ENCODE measurements around the gene MNX1. TPM values are rescaled to one million over a fixed set of nuclear protein-coding genes. Genes with fewer than 3 reads are reported as not detected.

Gene MNX1
- total RNA-seq (not detected), polyA plus RNA-seq (not detected)

GRCh38 chr7:157010588-157011332 is at the start of gene MNX1:
Gene MNX1 (minus strand): TSS chr7:157010663. CDS start chr7:157010350, 313 bp downstream.
- DNase-seq (ENCODE audit: extremely low spot score) = no peak
- Histone ChIP-seq H3K36me3 (ENCODE audit: insufficient read depth) (no peaks in the 10 kb centered on the region), H3K27ac (ENCODE audit: low read depth) (no peak within 1 kb of the TSS), H3K4me1 (ENCODE audit: insufficient read depth) (no peaks in the 10 kb centered on the region), H3K4me3 (ENCODE audit: low read depth, low read length) (peak within 1 kb of the TSS; percentile 47)
- WGBS = under 1% methylated on average over 87 of the region's 87 CpGs

DNA sequence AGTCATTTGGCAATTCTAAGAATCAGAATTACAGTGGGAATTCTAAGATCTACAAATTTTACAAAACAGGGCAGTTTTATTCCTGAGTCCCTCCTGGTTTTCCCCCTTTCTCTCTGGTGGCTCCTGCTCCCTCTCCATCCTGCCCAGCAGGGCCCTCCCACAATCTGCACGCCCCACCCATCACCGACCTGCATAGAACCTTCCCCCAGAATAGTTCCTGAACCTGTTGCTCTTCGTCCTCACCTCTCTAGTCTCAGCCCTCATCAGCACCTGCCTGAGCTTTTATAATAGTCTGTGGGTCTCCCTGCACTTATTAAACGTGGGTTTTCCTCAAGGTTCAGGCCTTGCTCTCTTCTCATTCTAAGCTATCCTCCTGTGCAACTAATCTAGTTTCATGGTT is 49.1 kb upstream of the MNX1 start:
- H3K27ac ChIP-seq (ENCODE audit: low read depth) = no peak overlapping the region
- H3K36me3 ChIP-seq (ENCODE audit: insufficient read depth) = no peaks in the 10 kb centered on the region
- H3K4me1 ChIP-seq (ENCODE audit: insufficient read depth) = no peaks in the 10 kb centered on the region
- 57% methylated on average over 4 of the region's 4 CpGs for WGBS
- H3K4me3 ChIP-seq (ENCODE audit: low read depth, low read length) = no peak overlapping the region
- no peak for DNase-seq (ENCODE audit: extremely low spot score)

GRCh38 chr7:157058701-157059100 is 48.2 kb upstream of the MNX1 start:
- no peak for DNase-seq (ENCODE audit: extremely low spot score)
- H3K4me3 ChIP-seq (ENCODE audit: low read depth, low read length) = no peak overlapping the region
- H3K36me3 ChIP-seq (ENCODE audit: insufficient read depth) = no peaks in the 10 kb centered on the region
- H3K4me1 ChIP-seq (ENCODE audit: insufficient read depth) = no peaks in the 10 kb centered on the region
- 85% methylated on average over 10 of the region's 10 CpGs for WGBS
- H3K27ac ChIP-seq (ENCODE audit: low read depth) = no peak overlapping the region

- H3K36me3 ChIP-seq (ENCODE audit: insufficient read depth) = no peaks in the 10 kb centered on the region
- H3K4me3 ChIP-seq (ENCODE audit: low read depth, low read length) = no peak overlapping the region
- DNase-seq (ENCODE audit: extremely low spot score) = no peak
- WGBS = 78% methylated on average over 8 of the region's 8 CpGs
- no peak overlapping the region for H3K27ac ChIP-seq (ENCODE audit: low read depth)
- no peaks in the 10 kb centered on the region for H3K4me1 ChIP-seq (ENCODE audit: insufficient read depth)
These were observed 47.6 kb upstream of the MNX1 start for GRCh38 chr7:157058068-157058467.

DNA sequence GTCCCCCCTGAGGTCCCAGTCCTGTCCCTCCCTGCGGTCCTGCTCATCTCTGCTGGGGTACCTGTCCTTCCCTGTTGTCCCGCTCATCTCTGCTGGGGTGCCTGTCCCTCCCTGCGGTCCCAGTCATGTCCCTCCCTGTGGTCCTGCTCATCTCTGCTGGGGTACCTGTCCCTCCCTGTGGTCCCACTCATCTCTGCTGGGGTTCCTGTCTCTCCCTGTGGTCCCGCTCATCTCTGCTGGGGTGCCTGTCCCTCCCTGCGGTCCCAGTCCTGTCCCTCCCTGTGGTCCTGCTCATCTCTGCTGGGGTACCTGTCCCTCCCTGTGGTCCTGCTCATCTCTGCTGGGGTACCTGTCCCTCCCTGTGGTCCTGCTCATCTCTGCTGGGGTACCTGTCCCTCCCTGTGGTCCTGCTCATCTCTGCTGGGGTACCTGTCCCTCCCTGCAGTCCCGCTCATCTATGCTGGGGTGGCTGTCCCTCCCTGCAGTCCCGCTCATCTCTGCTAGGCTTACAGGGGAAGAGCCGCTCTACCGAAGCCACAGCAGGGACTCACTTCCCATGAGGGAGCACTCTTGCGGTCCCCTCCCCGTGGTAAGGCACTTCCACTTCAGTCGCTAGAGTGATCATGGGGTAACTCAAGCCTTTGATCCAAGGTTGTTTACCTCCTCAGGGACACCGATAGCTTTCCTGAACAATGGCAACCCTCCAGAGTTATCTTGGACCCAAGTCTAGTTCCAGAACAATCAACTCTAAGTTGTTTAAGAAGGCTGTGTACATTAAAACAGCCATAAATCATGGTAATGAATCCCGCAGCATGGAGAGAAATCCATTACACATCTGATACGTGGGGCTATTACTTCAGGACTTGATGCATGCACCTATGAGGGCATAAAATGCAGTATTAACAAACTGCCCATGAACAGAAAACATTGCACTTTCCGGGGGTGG is 46.8 kb upstream of the MNX1 start:
- no peaks in the 10 kb centered on the region for H3K36me3 ChIP-seq (ENCODE audit: insufficient read depth)
- DNase-seq (ENCODE audit: extremely low spot score) = no peak
- WGBS = 68% methylated on average over 16 of the region's 16 CpGs

GRCh38 chr7:157056246-157056645 is 45.8 kb upstream of the MNX1 start:
- H3K27ac ChIP-seq (ENCODE audit: low read depth) = no peak overlapping the region
- DNase-seq (ENCODE audit: extremely low spot score) = no peak
- H3K36me3 ChIP-seq (ENCODE audit: insufficient read depth) = no peaks in the 10 kb centered on the region
- 78% methylated on average over 9 of the region's 9 CpGs for WGBS
- H3K4me1 ChIP-seq (ENCODE audit: insufficient read depth) = no peaks in the 10 kb centered on the region
- no peak overlapping the region for H3K4me3 ChIP-seq (ENCODE audit: low read depth, low read length)

More for the DNA sequence above, 46.8 kb upstream of the MNX1 start:
- Histone ChIP-seq H3K4me3 (ENCODE audit: low read depth, low read length) (no peak overlapping the region), H3K27ac (ENCODE audit: low read depth) (no peak overlapping the region), H3K4me1 (ENCODE audit: insufficient read depth) (no peaks in the 10 kb centered on the region)

DNA sequence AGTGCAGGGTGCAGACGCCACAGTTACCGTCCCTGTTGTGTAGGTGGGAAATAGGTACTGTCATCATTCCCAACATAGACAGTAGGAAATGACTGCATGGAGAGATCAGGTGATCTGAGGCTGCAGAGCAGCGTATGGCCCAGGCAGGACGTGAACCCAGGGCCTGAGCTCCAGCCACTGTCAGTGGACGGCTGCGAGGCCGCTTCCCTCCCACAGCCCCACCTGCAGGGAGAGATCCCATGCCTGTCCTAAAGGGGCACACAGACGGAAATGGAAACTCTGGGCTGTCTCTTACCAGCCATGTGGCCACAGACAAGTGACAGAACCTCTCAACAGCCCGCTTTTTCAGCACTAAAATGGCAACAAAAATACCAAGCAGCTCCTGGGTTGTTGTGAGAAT is 44.5 kb upstream of the MNX1 start:
- H3K36me3 ChIP-seq (ENCODE audit: insufficient read depth) = no peaks in the 10 kb centered on the region
- no peak overlapping the region for H3K27ac ChIP-seq (ENCODE audit: low read depth)
- no peaks in the 10 kb centered on the region for H3K4me1 ChIP-seq (ENCODE audit: insufficient read depth)
- H3K4me3 ChIP-seq (ENCODE audit: low read depth, low read length) = no peak overlapping the region
- WGBS = 77% methylated on average over 9 of the region's 9 CpGs
- no peak for DNase-seq (ENCODE audit: extremely low spot score)

DNA sequence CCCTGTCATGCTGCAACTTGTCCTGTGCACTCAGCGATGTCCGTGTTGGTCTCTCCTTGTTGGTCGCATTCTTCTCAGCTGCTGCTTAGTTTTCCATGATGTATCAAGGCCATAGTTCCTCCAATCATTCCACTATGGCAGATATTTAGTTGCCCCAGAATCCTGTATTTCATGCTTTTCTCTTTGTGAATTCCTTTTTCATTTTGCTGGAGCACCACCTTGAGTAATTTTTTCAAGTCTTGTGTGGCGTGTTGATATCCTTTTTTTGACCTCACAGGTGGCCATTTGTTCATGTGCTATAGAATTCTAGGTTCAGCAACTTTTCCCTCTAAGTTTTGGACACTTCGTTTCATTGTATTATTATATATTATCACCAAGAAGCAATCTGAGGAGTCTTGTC is 42.7 kb upstream of the MNX1 start:
- no peaks in the 10 kb centered on the region for H3K4me1 ChIP-seq (ENCODE audit: insufficient read depth)
- H3K4me3 ChIP-seq (ENCODE audit: low read depth, low read length) = no peak overlapping the region

DNA sequence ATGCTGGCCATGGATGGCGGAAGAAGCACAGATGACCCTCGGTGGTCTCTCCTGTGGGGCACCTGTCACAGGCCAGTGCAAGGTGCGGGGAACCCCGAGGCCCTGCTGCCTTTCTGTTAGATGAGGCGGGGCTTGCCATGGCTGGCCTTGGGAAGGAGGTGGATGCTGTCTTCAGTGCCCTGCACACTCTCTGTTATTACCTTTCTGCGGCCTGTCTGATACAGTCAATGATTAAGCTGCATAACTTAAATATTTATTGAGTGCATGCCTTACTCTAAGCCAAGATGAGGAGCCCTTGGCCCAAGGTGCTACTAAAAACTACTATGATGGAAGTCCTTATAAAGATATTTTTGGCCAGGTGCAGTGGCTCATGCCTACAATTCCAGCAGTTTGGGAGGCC is 36.7 kb upstream of the MNX1 start:
- H3K4me1 ChIP-seq (ENCODE audit: insufficient read depth) = no peaks in the 10 kb centered on the region
- WGBS = 82% methylated on average over 6 of the region's 6 CpGs
- H3K4me3 ChIP-seq (ENCODE audit: low read depth, low read length) = no peak overlapping the region
- no peak overlapping the region for H3K27ac ChIP-seq (ENCODE audit: low read depth)
- no peak for DNase-seq (ENCODE audit: extremely low spot score)
- no peaks in the 10 kb centered on the region for H3K36me3 ChIP-seq (ENCODE audit: insufficient read depth)

More for the DNA sequence above, 42.7 kb upstream of the MNX1 start:
- H3K27ac ChIP-seq (ENCODE audit: low read depth) = no peak overlapping the region
- no peak for DNase-seq (ENCODE audit: extremely low spot score)
- H3K36me3 ChIP-seq (ENCODE audit: insufficient read depth) = no peaks in the 10 kb centered on the region
- 90% methylated on average over 5 of the region's 5 CpGs for WGBS

DNA sequence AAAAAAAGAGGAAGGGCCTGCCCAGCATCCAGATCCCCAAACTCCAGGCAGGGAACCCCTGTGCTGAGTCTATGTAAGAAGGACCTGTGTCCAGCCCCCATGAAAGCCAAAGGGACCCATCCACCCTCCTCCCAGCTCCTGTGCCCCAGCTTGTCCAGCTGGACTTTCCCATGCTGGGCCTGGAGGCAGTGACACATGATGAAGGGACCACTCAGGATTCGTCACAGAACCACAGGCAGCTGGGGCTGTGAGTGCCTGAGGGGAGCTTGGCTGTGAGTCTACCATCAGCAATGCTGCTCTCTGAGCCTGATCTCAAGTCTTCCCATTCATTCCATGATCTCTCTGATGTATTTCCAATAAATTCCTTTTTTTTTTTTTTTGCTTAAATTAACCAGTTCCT is 36.2 kb upstream of the MNX1 start:
- no peaks in the 10 kb centered on the region for H3K36me3 ChIP-seq (ENCODE audit: insufficient read depth)
- WGBS = 72% methylated on average over 1 of the region's 1 CpG
- no peak for DNase-seq (ENCODE audit: extremely low spot score)

GRCh38 chr7:157044943-157045660 is 34.6 kb upstream of the MNX1 start:
- Histone ChIP-seq H3K36me3 (ENCODE audit: insufficient read depth) (no peaks in the 10 kb centered on the region), H3K4me1 (ENCODE audit: insufficient read depth) (no peaks in the 10 kb centered on the region), H3K4me3 (ENCODE audit: low read depth, low read length) (no peak overlapping the region), H3K27ac (ENCODE audit: low read depth) (no peak overlapping the region)
- no peak for DNase-seq (ENCODE audit: extremely low spot score)
- WGBS = 72% methylated on average over 30 of the region's 30 CpGs

More for the DNA sequence above, 36.2 kb upstream of the MNX1 start:
- Histone ChIP-seq H3K4me3 (ENCODE audit: low read depth, low read length) (no peak overlapping the region), H3K4me1 (ENCODE audit: insufficient read depth) (no peaks in the 10 kb centered on the region), H3K27ac (ENCODE audit: low read depth) (no peak overlapping the region)

GRCh38 chr7:157044147-157044687 is 33.8 kb upstream of the MNX1 start:
- no peak for DNase-seq (ENCODE audit: extremely low spot score)
- H3K27ac ChIP-seq (ENCODE audit: low read depth) = no peak overlapping the region
- H3K36me3 ChIP-seq (ENCODE audit: insufficient read depth) = no peaks in the 10 kb centered on the region
- no peaks in the 10 kb centered on the region for H3K4me1 ChIP-seq (ENCODE audit: insufficient read depth)
- 78% methylated on average over 17 of the region's 17 CpGs for WGBS
- no peak overlapping the region for H3K4me3 ChIP-seq (ENCODE audit: low read depth, low read length)

DNA sequence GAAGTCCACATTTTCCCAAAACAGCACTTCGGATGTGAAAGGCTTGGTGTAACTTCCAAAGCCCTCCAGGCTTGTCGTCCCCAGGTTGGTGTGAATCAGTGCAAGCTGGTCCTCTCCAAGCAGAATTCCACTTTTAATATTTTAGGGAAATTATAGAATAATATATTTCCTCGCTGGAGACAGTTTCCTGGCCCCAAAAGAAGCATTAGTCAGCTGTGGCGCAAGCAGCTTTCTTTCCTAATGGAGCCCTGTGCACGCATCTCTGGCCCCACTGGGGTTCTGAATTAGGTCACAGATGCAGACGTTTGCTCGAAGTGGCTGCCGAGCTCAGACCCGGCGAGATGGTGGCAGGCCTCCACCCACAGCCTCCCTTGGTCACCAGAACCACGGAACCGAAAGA is 33.3 kb upstream of the MNX1 start:
- Histone ChIP-seq H3K4me3 (ENCODE audit: low read depth, low read length) (no peak overlapping the region), H3K36me3 (ENCODE audit: insufficient read depth) (no peaks in the 10 kb centered on the region), H3K4me1 (ENCODE audit: insufficient read depth) (no peaks in the 10 kb centered on the region), H3K27ac (ENCODE audit: low read depth) (no peak overlapping the region)
- DNase-seq (ENCODE audit: extremely low spot score) = no peak
- WGBS = 67% methylated on average over 12 of the region's 12 CpGs
